Heart left ventricle (tissue), 13 donors: Measurements from ENCODE around the gene TAF13.

ENCODE experiments used
- CTCF ChIP-seq, 12 donors: fragments of 200-600 bp; sonication (generic) in 4 of 12; IDR thresholded peaks; one replicate each; pipeline versions ENCODE4 v1.5.0 to v1.8.0; 2018 to 2022; ENCODE audit warnings: antibody characterized with exemption in 12 of 12, mild to moderate bottlenecking in 5 of 12
- POLR2A ChIP-seq, 2 donors: fragments of 450-650 bp; IDR thresholded peaks; one replicate each; pipeline ENCODE4 v1.6.1; 2017; ENCODE audit warnings: antibody characterized with exemption in 2 of 2, mild to moderate bottlenecking in 2 of 2, moderate library complexity in 2 of 2
- donor health status: ischemic (EF 13 %, LVEDD 7.1; RV severe dilation, severe dysfunction).
- donor health status: DM: no; HTN: yes; CAD: no.
- donor health status: DM: no; HTN: no; CAD: no.
- donor health status: ischemic (EF 25% LVEDD 6.9; RV normal size, moderate dysfunction).
- donor health status: ischemic (EF 25% LVEDD 5.7; RV mildly dilated, moderate dysfunction).
- donor health status: ischemic (EF 35%, LVEDD 5.7; RV mildly dilated, moderate dysfunction).
- donor health status: nonischemic (EF 11% LVEDD 7.7; RV severe dilation, severe dysfunction).
- donor health status: DM: yes; HTN: yes; CAD: no.
- donor health status: PGD.
- donor health status: ischemic (EF 29% LVEDD 5.4; RV normal size, mild dysfunction).
- donor health status: nonischemic (EF 23%, LVEDD 6.1; RV moderate dilation, normal function).

DNA sequence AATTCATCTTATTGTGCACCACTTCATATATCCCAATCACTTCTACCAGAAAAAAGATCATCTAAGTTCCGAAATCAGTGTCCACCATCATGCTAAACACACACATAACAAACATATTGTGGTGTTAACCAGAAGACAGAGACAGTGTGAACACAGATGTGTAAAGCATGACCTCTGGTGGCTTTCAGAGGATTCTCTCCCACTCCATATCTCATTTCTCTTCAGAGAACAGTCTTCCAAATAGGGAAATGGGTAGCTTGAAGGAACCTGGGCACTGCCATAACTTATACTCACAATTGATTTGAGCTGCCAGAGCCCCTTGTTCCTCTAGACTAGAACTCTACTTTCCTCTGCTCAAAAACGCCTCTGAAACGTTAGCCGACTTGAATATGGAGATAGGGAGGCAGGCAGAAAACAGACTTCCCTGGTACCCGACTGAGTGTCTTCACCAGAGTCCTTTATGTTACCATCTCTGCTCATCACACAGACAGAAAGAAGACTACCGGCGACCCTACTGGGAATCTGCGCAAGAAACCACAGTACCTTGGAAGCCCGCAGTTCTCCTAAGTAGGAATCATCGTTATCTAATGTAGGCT lies 36.4 kb upstream of the TAF13 start:
- no peak for TF ChIP-seq POLR2A (IDR thresholded peaks at IDR 0.05)
- peak in 5 of 12 donors; percentile 6 to 39 (median 15) for TF ChIP-seq CTCF (IDR thresholded peaks at IDR 0.05)
